GM23248 (cell line): ENCODE results near the gene SKAP1. TPM values are rescaled to one million over a fixed set of nuclear protein-coding genes. Genes with fewer than 3 reads are reported as not detected.

Source experiments
- DNase-seq: peaks from one replicate; pipeline ENCODE4 v3.0.0-alpha.2; 2015
- H2AFZ ChIP-seq: fragments of 200-600 bp; sonication (generic); 2 replicates; pipeline ENCODE4 v1.6.1; 2016; ENCODE audit warnings: antibody characterized with exemption
- H3F3A ChIP-seq: fragments of 200-600 bp; sonication (generic); 2 replicates; pipeline ENCODE4 v1.6.1; 2016; ENCODE audit warnings: mild to moderate bottlenecking, antibody characterized with exemption, mixed run types; ENCODE audit not compliant: insufficient read depth
- H3K27ac ChIP-seq: fragments of 200-600 bp; sonication (generic); 2 replicates; pipeline ENCODE4 v1.5.1; 2016; ENCODE audit warnings: mild to moderate bottlenecking
- H3K27me3 ChIP-seq: fragments of 200-600 bp; sonication (generic); replicated peaks from 2 replicates; pipeline ENCODE4 v1.6.1; 2016; ENCODE audit warnings: mild to moderate bottlenecking; ENCODE audit not compliant: insufficient read depth
- H3K36me3 ChIP-seq: fragments of 200-600 bp; sonication (generic); 2 replicates; pipeline ENCODE4 v1.6.1; 2016; ENCODE audit warnings: low read depth, mild to moderate bottlenecking
- H3K4me1 ChIP-seq: fragments of 200-600 bp; sonication (generic); 2 replicates; pipeline ENCODE4 v1.6.1; 2016; ENCODE audit warnings: mild to moderate bottlenecking; ENCODE audit not compliant: insufficient read depth
- H3K4me2 ChIP-seq: fragments of 200-600 bp; sonication (generic); one replicate; pipeline ENCODE4 v1.6.1; 2016; ENCODE audit warnings: mild to moderate bottlenecking; ENCODE audit not compliant: unreplicated experiment
- H3K4me3 ChIP-seq: fragments of 200-600 bp; sonication (generic); 2 replicates; pipeline ENCODE4 v1.5.1; 2016; ENCODE audit warnings: mild to moderate bottlenecking
- H3K79me2 ChIP-seq: fragments of 200-600 bp; sonication (generic); 2 replicates; pipeline ENCODE4 v1.6.1; 2016; ENCODE audit warnings: mild to moderate bottlenecking; ENCODE audit not compliant: insufficient read depth
- H3K9ac ChIP-seq: fragments of 200-600 bp; sonication (generic); 2 replicates; pipeline ENCODE4 v1.6.1; 2016; ENCODE audit warnings: mild to moderate bottlenecking
- H3K9me2 ChIP-seq: fragments of 200-600 bp; sonication (generic); 2 replicates; pipeline ENCODE4 v1.6.1; 2016; ENCODE audit warnings: mixed run types, mild to moderate bottlenecking, moderate library complexity; ENCODE audit not compliant: insufficient read depth
- H3K9me3 ChIP-seq: fragments of 200-600 bp; sonication (generic); one replicate; pipeline ENCODE4 v1.6.1; 2017; ENCODE audit warnings: low read depth
- H4K20me1 ChIP-seq: fragments of 200-600 bp; sonication (generic); 2 replicates; pipeline ENCODE4 v1.6.0; 2016; ENCODE audit not compliant: insufficient read depth
- EZH2 ChIP-seq: fragments of 200-600 bp; sonication (generic); IDR thresholded peaks from 2 replicates; pipeline ENCODE4 v1.6.1; 2018; ENCODE audit warnings: antibody characterized with exemption, mild to moderate bottlenecking; ENCODE audit not compliant: insufficient read depth, poor library complexity, severe bottlenecking
- EZH2phosphoT487 ChIP-seq: fragments of 200-600 bp; sonication (generic); IDR thresholded peaks from 2 replicates; pipeline ENCODE4 v1.6.1; 2018; ENCODE audit warnings: antibody characterized with exemption, moderate library complexity, mild to moderate bottlenecking, low read depth; ENCODE audit not compliant: insufficient read depth
- WGBS, 2 experiments: methylation state at CpG; one replicate each; pipeline ENCODE4 v1.1.6; 2015 to 2017; ENCODE audit warnings: low lambda C conversion rate in 2 of 2, low coverage in 1 of 2; ENCODE audit errors: missing lambda C conversion rate in 2 of 2; 5-methylcytosine and 5-hydroxymethylcytosine counted together
- in situ Hi-C: fragments of 300-500 bp; cut with MboI; formaldehyde crosslinking; loops from 2 replicates; pipeline ENCODE4 v1.15.0; 2020
- polyA plus RNA-seq: library from polyadenylated mRNA; unstranded; fragments of >200 nt; fragmentation: Nextera tagmentation; extraction: Ambion mirVana; gene quantifications from 2 replicates; pipeline ENCODE4 v1.2.1, GENCODE V29; 2016
- total RNA-seq: library from RNA; depleted of rRNA; stranded (reverse); fragments of >200 nt; shearing (Covaris generic); gene quantifications from 2 replicates; pipeline ENCODE4 v1.2.3, GENCODE V29; 2014

SKAP1 gene
- total and polyA plus RNA-seq, 2 experiments from 2014 or later: not detected

- H3K9ac ChIP-seq: no peak overlapping the region
- no peak overlapping the region for H2AFZ ChIP-seq
- H3K4me2 ChIP-seq: no peak overlapping the region
- no peaks in the 10 kb centered on the region for H3K36me3 ChIP-seq
- in situ Hi-C loops: no loop called here
- no peak overlapping the region for H3K27ac ChIP-seq
- no peaks in the 10 kb centered on the region for H3K9me2 ChIP-seq
- no peaks in the 10 kb centered on the region for H4K20me1 ChIP-seq
- peaks cover 26% of the 10 kb centered on the region for H3K27me3 ChIP-seq
- TF ChIP-seq EZH2 (no peak), EZH2phosphoT487 (no peak)
- 52% methylated on average over 2 of the region's 2 CpGs for WGBS, 2 experiments
- DNase-seq: no peak
- H3K4me3 ChIP-seq: no peak overlapping the region
- no peaks in the 10 kb centered on the region for H3K79me2 ChIP-seq
- H3F3A ChIP-seq: no peaks in the 10 kb centered on the region
- no peaks in the 10 kb centered on the region for H3K9me3 ChIP-seq
- H3K4me1 ChIP-seq: no peaks in the 10 kb centered on the region
These were observed 216.2 kb downstream of the SKAP1 start for GRCh38 chr17:48213797-48214196.

- in situ Hi-C loops: no loop called here
- no peaks in the 10 kb centered on the region for H3K9me2 ChIP-seq
- H3K4me1 ChIP-seq: peaks cover 4% of the 10 kb centered on the region; the same call in 1 of the 2 replicates
- no peaks in the 10 kb centered on the region for H3K9me3 ChIP-seq
- DNase-seq: no peak
- H3K79me2 ChIP-seq: no peaks in the 10 kb centered on the region
- H3F3A ChIP-seq: no peaks in the 10 kb centered on the region
- no peak overlapping the region for H3K27ac ChIP-seq
- H3K36me3 ChIP-seq: no peaks in the 10 kb centered on the region
- WGBS, 2 experiments: 46 to 52% methylated on average over 4 of the region's 4 CpGs
- H3K4me2 ChIP-seq: no peak overlapping the region
- no peak overlapping the region for H3K4me3 ChIP-seq
- no peaks in the 10 kb centered on the region for H4K20me1 ChIP-seq
- peaks cover 30% of the 10 kb centered on the region for H3K27me3 ChIP-seq
- H2AFZ ChIP-seq: no peak overlapping the region
- no peak for TF ChIP-seq EZH2
- no peak for TF ChIP-seq EZH2phosphoT487
- H3K9ac ChIP-seq: no peak overlapping the region
These were observed 218.2 kb downstream of the SKAP1 start for GRCh38 chr17:48211787-48212186.

- Histone ChIP-seq H3K4me1 (peaks cover 5% of the 10 kb centered on the region; the same call in 1 of the 2 replicates), H3F3A (no peaks in the 10 kb centered on the region), H2AFZ (no peak overlapping the region), H3K9ac (no peak overlapping the region), H3K4me2 (no peak overlapping the region), H3K9me3 (no peaks in the 10 kb centered on the region), H3K36me3 (no peaks in the 10 kb centered on the region), H3K27me3 (peaks cover 29% of the 10 kb centered on the region), H3K4me3 (no peak overlapping the region), H4K20me1 (no peaks in the 10 kb centered on the region), H3K9me2 (no peaks in the 10 kb centered on the region), H3K27ac (no peak overlapping the region), H3K79me2 (no peaks in the 10 kb centered on the region)
- TF ChIP-seq EZH2 (no peak), EZH2phosphoT487 (no peak)
- no peak for DNase-seq
- in situ Hi-C loops: no loop called here
These were observed 219.0 kb downstream of the SKAP1 start for GRCh38 chr17:48211011-48211410.

- in situ Hi-C loops: no loop called here
These were observed 220.0 kb downstream of the SKAP1 start for GRCh38 chr17:48209973-48210372.

More at GRCh38 chr17:48209973-48210372, 220.0 kb downstream of the SKAP1 start:
- H2AFZ ChIP-seq: no peak overlapping the region
- H3K27me3 ChIP-seq: peaks cover 37% of the 10 kb centered on the region
- DNase-seq: no peak
- H4K20me1 ChIP-seq: no peaks in the 10 kb centered on the region
- peaks cover 5% of the 10 kb centered on the region; the same call in 1 of the 2 replicates for H3K4me1 ChIP-seq
- WGBS, 2 experiments: 89% methylated on average over 10 of the region's 10 CpGs
- no peak overlapping the region for H3K4me2 ChIP-seq
- H3F3A ChIP-seq: no peaks in the 10 kb centered on the region
- H3K9ac ChIP-seq: no peak overlapping the region
- no peaks in the 10 kb centered on the region for H3K79me2 ChIP-seq
- H3K27ac ChIP-seq: no peak overlapping the region
- no peak for TF ChIP-seq EZH2
- no peak for TF ChIP-seq EZH2phosphoT487
- H3K9me3 ChIP-seq: no peaks in the 10 kb centered on the region
- H3K9me2 ChIP-seq: no peaks in the 10 kb centered on the region
- no peaks in the 10 kb centered on the region for H3K36me3 ChIP-seq
- no peak overlapping the region for H3K4me3 ChIP-seq
